Natural killer cell (primary cell): ENCODE results near the gene DACT3. TPM values are rescaled to one million over a fixed set of nuclear protein-coding genes. Genes with fewer than 3 reads are reported as not detected.

Source experiments
- ATAC-seq, 3 donors: fragments of 150-1000 bp in 2 of 3; fragments of 200-7000 bp in 1 of 3; cut with Tn5 transposase; 1 replicate in 1 of 3; 2 replicates in 2 of 3; pipeline ENCODE4 v1.10.0; 2021; ENCODE audit warnings: mild to moderate bottlenecking in 2 of 3, moderate library complexity in 2 of 3
- DNase-seq, 2 donors: peaks; one replicate each; pipeline versions ENCODE4 v3.0.0 to v3.0.0-alpha.2; 2013 to 2021; ENCODE audit warnings: mixed read lengths in 1 of 2
- H3K27ac ChIP-seq: one replicate; pipeline ENCODE4 v1.5.1; 2013; ENCODE audit warnings: mild to moderate bottlenecking, low read length
- H3K27me3 ChIP-seq: one replicate; pipeline ENCODE4 v1.6.1; 2013; ENCODE audit warnings: low read length; ENCODE audit not compliant: control insufficient read depth, insufficient read depth
- H3K36me3 ChIP-seq: one replicate; pipeline ENCODE4 v1.6.1; 2013; ENCODE audit warnings: low read length; ENCODE audit not compliant: control insufficient read depth, insufficient read depth
- H3K4me1 ChIP-seq: one replicate; pipeline ENCODE4 v1.6.1; 2013; ENCODE audit warnings: low read length; ENCODE audit not compliant: control insufficient read depth, insufficient read depth
- H3K4me3 ChIP-seq: one replicate; pipeline ENCODE4 v1.5.1; 2013; ENCODE audit warnings: low read length
- H3K9me3 ChIP-seq: one replicate; pipeline ENCODE4 v1.6.1; 2013; ENCODE audit warnings: low read length; ENCODE audit not compliant: control insufficient read depth, insufficient read depth
- H3K27ac Mint-ChIP-seq, 2 donors: one replicate each; pipeline ENCODE4 v1.8.0; 2022; ENCODE audit warnings: mild to moderate bottlenecking in 2 of 2, mixed read lengths in 2 of 2, moderate library complexity in 1 of 2
- H3K27me3 Mint-ChIP-seq, 2 donors: one replicate each; pipeline ENCODE4 v1.8.0; 2022; ENCODE audit warnings: low read depth in 2 of 2, mixed read lengths in 2 of 2
- H3K36me3 Mint-ChIP-seq: one replicate; pipeline ENCODE4 v1.8.0; 2022; ENCODE audit warnings: mixed read lengths
- H3K4me1 Mint-ChIP-seq, 2 donors: one replicate each; pipeline ENCODE4 v1.8.0; 2022; ENCODE audit warnings: mixed read lengths in 2 of 2
- H3K4me3 Mint-ChIP-seq: one replicate; pipeline ENCODE4 v1.8.0; 2022; ENCODE audit warnings: mild to moderate bottlenecking, moderate library complexity, mixed read lengths
- H3K9me3 Mint-ChIP-seq, 2 donors: one replicate each; pipeline ENCODE4 v1.8.0; 2022; ENCODE audit warnings: mixed read lengths in 2 of 2
- CTCF ChIP-seq: fragments of 200-600 bp; IDR thresholded peaks from one replicate; pipeline ENCODE4 v1.8.0; 2022; ENCODE audit warnings: antibody characterized with exemption
- WGBS: methylation state at CpG from one replicate; pipeline ENCODE4 v1.1.7; 2013; ENCODE audit warnings: missing lambda C conversion rate; ENCODE audit not compliant: insufficient coverage; 5-methylcytosine and 5-hydroxymethylcytosine counted together
- intact Hi-C: fragments of 100-400 bp; cut with micrococcal nuclease; formaldehyde crosslinking; loops from one replicate; pipeline ENCODE4 v1.14.2; 2022
- total RNA-seq, 4 donors: library from RNA; stranded (reverse); fragments of 120-200 nt in 1 of 4; gene quantifications; one replicate each; pipeline versions ENCODE4 v1.2.3 to v1.2.4, GENCODE V29; 2013 to 2022

The DACT3 gene
- total RNA-seq, 3 donors from 2014 or later (not counting 1 experiment from before 2014, with no cell fraction given), result 0.14 to 0.20 TPM; not detected in 1

- DNase-seq (no peak), ATAC-seq (no peak)
- H3K27me3 Mint-ChIP-seq, result no peaks in the 10 kb centered on the region
- Histone ChIP-seq H3K4me1 (no peaks in the 10 kb centered on the region), H3K27ac (no peak overlapping the region), H3K36me3 (peaks cover 15% of the 10 kb centered on the region), H3K27me3 (no peaks in the 10 kb centered on the region), H3K9me3 (no peaks in the 10 kb centered on the region), H3K4me3 (no peak overlapping the region)
- no peaks in the 10 kb centered on the region for H3K36me3 Mint-ChIP-seq
- WGBS, result 90% methylated on average over 3 of the region's 3 CpGs
- H3K9me3 Mint-ChIP-seq, result no peaks in the 10 kb centered on the region
- TF ChIP-seq CTCF, result no peak
- H3K27ac Mint-ChIP-seq, result no peak overlapping the region
- no peak overlapping the region for H3K4me3 Mint-ChIP-seq
- H3K4me1 Mint-ChIP-seq, result no peaks in the 10 kb centered on the region
- intact Hi-C loops, result no loop called here
Observed at GRCh38 chr19:46668662-46669061, 7.7 kb upstream of the DACT3 start.

GRCh38 chr19:46665072-46665471, 4.1 kb upstream of the DACT3 start:
- DNase-seq, result no peak
- Mint-ChIP-seq H3K4me3 (no peak overlapping the region), H3K4me1 (peaks cover 9 to 18% of the 10 kb centered on the region in 2 donors), H3K27ac (no peak overlapping the region), H3K27me3 (peaks cover under 1 to 3% of the 10 kb centered on the region in 2 donors), H3K9me3 (no peaks in the 10 kb centered on the region), H3K36me3 (no peaks in the 10 kb centered on the region)
- H3K4me3 ChIP-seq, result no peak overlapping the region
- no peak for TF ChIP-seq CTCF
- H3K36me3 ChIP-seq, result no peaks in the 10 kb centered on the region
- intact Hi-C loops, result no loop called here
- no peaks in the 10 kb centered on the region for H3K9me3 ChIP-seq
- H3K4me1 ChIP-seq, result peaks cover 19% of the 10 kb centered on the region
- ATAC-seq, result no peak
- H3K27ac ChIP-seq, result no peak overlapping the region
- WGBS, result 85% methylated on average over 7 of the region's 8 CpGs
- peaks cover 5% of the 10 kb centered on the region for H3K27me3 ChIP-seq

GRCh38 chr19:46661735-46662592, 982 bp upstream of the DACT3 start:
- Mint-ChIP-seq H3K27ac (peak overlapping the region; percentile 80 to 88), H3K4me1 (peaks cover 16 to 32% of the 10 kb centered on the region in 2 donors), H3K4me3 (peak overlapping the region; percentile 91), H3K27me3 (peaks cover 17 to 19% of the 10 kb centered on the region in 2 donors), H3K36me3 (no peaks in the 10 kb centered on the region), H3K9me3 (no peaks in the 10 kb centered on the region)
- Histone ChIP-seq H3K4me1 (peaks cover 29% of the 10 kb centered on the region), H3K27me3 (peaks cover 25% of the 10 kb centered on the region), H3K9me3 (no peaks in the 10 kb centered on the region), H3K36me3 (no peaks in the 10 kb centered on the region), H3K4me3 (peak overlapping the region; percentile 37), H3K27ac (peak overlapping the region; percentile 53)
- DNase-seq (peak; percentile 60 to 90), ATAC-seq (peak; percentile 14 to 24 (median 22))
- intact Hi-C loops, result loop anchor here (1.0 kb wide), 4 partner anchors 28 to 133 kb away; partner anchors contain the start of gene PRKD2
- 7% methylated on average over 19 of the region's 19 CpGs for WGBS
- TF ChIP-seq CTCF, result peak; percentile 75
